SK-N-MC (cell line): ENCODE data around the gene B3GNT8.

Experiments used
- DNase-seq: peaks from one replicate; pipeline ENCODE4 v3.0.0-alpha.2; 2011; ENCODE audit warnings: low read depth, low spot score
- H3K27ac ChIP-seq: fragments of 200-600 bp; sonication (generic); 2 replicates; pipeline ENCODE4 v1.5.1; 2016; ENCODE audit warnings: mixed run types
- H3K36me3 ChIP-seq: fragments of 200-600 bp; sonication (generic); 2 replicates; pipeline ENCODE4 v1.6.1; 2017; ENCODE audit warnings: antibody characterized with exemption, low read length, mixed read lengths; ENCODE audit not compliant: insufficient read depth
- H3K4me3 ChIP-seq: fragments of 200-600 bp; sonication (generic); 2 replicates; pipeline ENCODE4 v1.5.1; 2016
- H3K9ac ChIP-seq: fragments of 200-600 bp; sonication (generic); 2 replicates; pipeline ENCODE4 v1.8.0; 2017; ENCODE audit warnings: mixed run types, mixed read lengths; ENCODE audit not compliant: insufficient read length
- H3K9me3 ChIP-seq: fragments of 200-600 bp; sonication (generic); 2 replicates; pipeline ENCODE4 v1.6.1; 2017; ENCODE audit warnings: low read depth, mild to moderate bottlenecking, antibody characterized with exemption, low read length, moderate library complexity, mixed read lengths
- EZH2 ChIP-seq: fragments of 200-600 bp; sonication (generic); IDR thresholded peaks from one replicate; pipeline ENCODE4 v1.6.1; 2017; ENCODE audit warnings: antibody characterized with exemption
- FOXP2 ChIP-seq: optimal IDR thresholded peaks from 2 replicates; pipeline ENCODE3; 2011; ENCODE audit warnings: mild to moderate bottlenecking, moderate library complexity; ENCODE audit not compliant: insufficient read depth; ENCODE audit errors: extremely low read length, control extremely low read depth
- POLR2AphosphoS5 ChIP-seq: IDR thresholded peaks from 2 replicates; pipeline ENCODE4 v1.6.1; 2012; ENCODE audit warnings: mild to moderate bottlenecking, low read depth, low read length, borderline replicate concordance

Gene B3GNT8

DNA sequence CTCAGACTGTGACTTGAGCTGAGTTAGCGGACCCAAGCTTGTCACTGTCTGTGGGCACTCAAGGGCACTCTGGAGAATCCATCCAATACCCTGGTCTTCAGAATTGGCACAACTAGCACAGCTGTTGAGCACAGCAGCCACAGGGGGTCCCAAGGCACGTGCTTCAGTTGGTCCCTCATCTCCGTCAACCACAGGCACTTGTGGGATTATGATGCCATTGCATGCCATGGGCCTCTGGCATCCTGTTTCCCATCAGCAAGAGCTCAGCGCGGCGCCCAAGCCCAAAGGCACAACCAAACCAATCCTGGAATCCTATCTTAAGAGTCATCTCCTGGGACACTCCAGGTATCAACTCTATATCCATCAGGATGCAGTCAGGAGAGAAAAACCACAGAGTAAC, 3.7 kb upstream of the B3GNT8 start:
- TF ChIP-seq FOXP2: no peak
- TF ChIP-seq EZH2: no peak
- TF ChIP-seq POLR2AphosphoS5: no peak
- H3K4me3 ChIP-seq: no peak overlapping the region
- H3K36me3 ChIP-seq: peaks cover 25% of the 10 kb centered on the region; the same call in 1 of the 2 replicates
- H3K9ac ChIP-seq: no peak overlapping the region
- no peak for DNase-seq
- H3K27ac ChIP-seq: 0 out of 2 replicates have a peak overlapping the region, but pooled peaks have one; percentile 42
- H3K9me3 ChIP-seq: no peaks in the 10 kb centered on the region

DNA sequence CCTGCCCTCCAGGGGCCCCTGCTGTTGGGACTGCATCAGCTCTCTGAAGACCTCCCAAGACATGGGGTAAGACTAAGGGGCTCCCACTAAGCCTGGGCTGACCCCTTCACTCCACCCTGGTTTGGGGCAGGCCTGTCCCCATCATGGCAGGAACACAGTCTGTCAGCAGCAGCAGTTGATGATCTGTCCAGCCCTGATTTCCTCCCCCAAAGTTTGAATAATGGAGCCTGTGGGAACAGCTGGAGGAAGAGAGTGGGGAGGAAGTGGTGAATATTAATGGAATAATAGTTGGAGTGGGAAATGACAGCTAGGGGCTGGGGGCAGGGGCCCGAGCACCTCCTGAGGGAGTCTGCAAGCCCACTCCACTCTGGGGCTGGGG, 1.3 kb upstream of the B3GNT8 start:
- peak overlapping the region; percentile 49 for H3K4me3 ChIP-seq
- no peaks in the 10 kb centered on the region for H3K9me3 ChIP-seq
- H3K36me3 ChIP-seq: peaks cover 25% of the 10 kb centered on the region; the same call in 1 of the 2 replicates
- peak overlapping the region; percentile 15; the same call in 1 of the 2 replicates for H3K27ac ChIP-seq
- no peak overlapping the region for H3K9ac ChIP-seq
- TF ChIP-seq EZH2 (no peak), POLR2AphosphoS5 (no peak), FOXP2 (no peak)
- no peak for DNase-seq

DNA sequence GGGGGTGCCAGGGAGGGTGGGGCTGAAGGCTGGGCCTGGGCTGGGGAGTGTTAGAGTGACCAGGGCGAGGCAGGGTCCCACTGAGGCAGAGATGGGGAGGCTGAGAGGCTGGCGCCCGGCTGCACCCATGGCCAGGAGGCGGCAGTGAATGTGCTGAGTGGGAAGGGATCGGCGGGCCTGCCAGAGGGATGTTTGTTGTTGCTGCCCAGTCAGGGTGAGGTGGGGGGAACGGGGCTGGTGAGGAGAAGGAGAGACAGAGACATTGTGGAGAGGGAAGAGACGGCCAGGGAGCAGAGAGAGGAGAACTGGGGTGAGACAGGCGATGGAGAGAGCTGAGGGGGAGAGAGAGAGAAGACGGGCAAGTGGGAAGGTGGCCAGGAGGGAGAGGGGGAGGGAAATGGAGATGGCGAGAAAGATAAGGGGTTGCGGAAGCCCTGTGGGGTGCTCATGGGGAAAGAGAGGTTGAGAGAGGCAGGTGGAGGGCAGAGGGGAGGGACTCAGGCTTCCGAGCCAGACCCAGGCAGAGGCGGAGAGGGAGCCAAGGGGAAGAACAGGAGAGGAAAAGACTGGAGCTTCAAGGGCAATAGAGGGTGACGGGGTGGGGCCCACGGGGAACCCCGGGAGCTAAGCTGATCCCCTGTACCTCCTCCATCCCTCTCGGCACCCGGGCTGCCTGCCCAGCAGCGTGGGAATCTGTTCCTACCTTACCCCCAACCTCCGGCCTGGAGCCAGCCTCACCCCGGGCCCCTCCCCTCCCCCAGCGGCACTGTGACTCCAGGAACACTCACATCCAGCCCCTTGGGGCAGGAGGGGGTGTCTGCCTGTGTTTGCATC, 690 bp upstream of the B3GNT8 start:
- no peak for DNase-seq
- Histone ChIP-seq H3K4me3 (peak overlapping the region; percentile 49), H3K27ac (0 out of 2 replicates have a peak overlapping the region, but pooled peaks have one; percentile 15), H3K9me3 (no peaks in the 10 kb centered on the region), H3K9ac (no peak overlapping the region), H3K36me3 (peaks cover 19% of the 10 kb centered on the region; the same call in 1 of the 2 replicates)
- TF ChIP-seq POLR2AphosphoS5: no peak
- no peak for TF ChIP-seq EZH2

DNA sequence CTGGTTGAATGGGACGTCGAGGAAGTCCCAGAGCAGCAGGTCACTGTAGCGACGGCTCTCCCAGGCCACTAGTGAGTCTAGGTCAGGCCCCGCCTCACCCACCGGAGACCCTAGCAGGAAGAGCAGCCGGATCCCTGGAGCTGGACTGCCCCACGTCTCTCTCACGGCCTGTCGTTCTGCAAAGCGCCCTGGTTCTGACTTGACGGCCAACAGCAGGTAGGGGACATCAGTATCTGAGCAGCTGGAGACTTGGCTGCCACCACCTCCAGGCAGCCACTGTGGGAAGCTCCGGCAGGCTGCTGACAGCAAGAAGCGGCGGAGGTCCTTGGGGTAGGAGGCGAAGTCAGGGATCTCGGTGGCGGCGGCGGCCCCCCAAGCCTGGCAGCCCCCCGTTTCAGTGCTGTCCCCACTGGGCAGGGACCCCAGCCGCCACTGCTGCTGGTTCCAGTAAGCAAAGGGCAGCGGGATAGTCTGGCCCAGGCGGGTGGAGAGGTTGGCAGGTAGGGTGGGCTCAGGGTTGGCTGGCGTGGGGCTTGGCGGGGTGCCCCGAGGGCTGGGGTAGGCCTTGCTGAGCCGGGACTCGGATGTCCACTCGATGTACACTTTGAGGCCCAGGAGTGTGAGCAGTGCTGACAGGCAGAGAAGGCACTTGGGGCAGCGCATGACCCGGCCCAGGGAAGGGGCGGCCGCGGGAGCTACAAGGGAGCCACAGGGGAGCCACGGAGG, 895 bp downstream of the B3GNT8 start:
- no peaks in the 10 kb centered on the region for H3K9me3 ChIP-seq
- no peak overlapping the region for H3K9ac ChIP-seq
- TF ChIP-seq FOXP2 (no peak), EZH2 (no peak), POLR2AphosphoS5 (no peak)
- no peak overlapping the region for H3K4me3 ChIP-seq
- no peak for DNase-seq
- no peak overlapping the region for H3K27ac ChIP-seq
- H3K36me3 ChIP-seq: peaks cover 5% of the 10 kb centered on the region; the same call in 1 of the 2 replicates

DNA sequence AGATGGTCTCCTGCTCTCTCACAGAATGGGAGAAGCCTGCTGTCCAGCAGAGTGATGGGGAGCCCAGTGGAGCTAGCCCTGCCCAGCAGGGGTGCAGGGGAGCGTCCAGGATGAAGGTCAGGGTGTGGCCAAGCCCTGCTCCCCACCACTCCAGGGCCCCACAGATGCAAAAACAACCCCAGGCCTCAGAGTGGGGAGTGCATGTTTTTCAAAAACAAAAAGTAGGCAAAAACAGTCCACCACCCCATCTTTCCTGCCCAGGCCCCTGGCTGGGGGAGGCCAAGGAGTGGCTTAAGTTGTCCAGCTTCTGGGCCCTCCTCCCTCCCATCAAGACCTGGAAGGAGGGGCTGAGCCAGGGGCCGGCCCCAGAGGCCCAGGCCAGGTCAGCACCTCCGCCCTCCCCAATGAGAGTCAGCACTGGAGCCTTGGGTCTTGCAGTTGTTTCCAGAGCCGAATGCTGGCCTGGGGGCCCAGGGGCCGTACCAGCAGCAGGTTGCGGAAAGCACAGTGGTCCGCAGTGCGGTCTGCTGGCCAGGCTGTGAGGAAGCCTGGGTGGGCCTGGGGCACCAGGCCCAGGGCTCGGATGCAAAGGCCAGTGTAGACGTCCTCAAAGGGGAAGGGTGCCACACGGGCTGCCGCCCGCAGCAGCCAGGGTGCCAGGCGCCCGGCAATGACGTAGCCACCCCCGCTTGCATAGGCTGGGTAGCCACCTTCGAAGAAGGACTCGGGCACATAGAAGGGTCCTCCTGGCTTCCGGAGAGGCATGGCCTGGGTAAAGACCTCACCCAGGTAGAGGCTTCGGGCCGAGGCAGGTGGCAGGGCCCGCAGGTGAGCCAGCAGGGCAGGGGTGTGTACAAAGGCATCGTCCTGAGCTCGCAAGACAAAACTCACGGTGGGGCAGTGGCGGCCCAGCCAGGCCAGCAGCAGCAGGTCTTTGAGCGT, 1.7 kb downstream of the B3GNT8 start:
- Histone ChIP-seq H3K4me3 (no peak overlapping the region), H3K36me3 (no peaks in the 10 kb centered on the region), H3K27ac (no peak overlapping the region), H3K9me3 (no peaks in the 10 kb centered on the region), H3K9ac (no peak overlapping the region)
- TF ChIP-seq FOXP2 (no peak), EZH2 (no peak), POLR2AphosphoS5 (no peak)
- no peak for DNase-seq

DNA sequence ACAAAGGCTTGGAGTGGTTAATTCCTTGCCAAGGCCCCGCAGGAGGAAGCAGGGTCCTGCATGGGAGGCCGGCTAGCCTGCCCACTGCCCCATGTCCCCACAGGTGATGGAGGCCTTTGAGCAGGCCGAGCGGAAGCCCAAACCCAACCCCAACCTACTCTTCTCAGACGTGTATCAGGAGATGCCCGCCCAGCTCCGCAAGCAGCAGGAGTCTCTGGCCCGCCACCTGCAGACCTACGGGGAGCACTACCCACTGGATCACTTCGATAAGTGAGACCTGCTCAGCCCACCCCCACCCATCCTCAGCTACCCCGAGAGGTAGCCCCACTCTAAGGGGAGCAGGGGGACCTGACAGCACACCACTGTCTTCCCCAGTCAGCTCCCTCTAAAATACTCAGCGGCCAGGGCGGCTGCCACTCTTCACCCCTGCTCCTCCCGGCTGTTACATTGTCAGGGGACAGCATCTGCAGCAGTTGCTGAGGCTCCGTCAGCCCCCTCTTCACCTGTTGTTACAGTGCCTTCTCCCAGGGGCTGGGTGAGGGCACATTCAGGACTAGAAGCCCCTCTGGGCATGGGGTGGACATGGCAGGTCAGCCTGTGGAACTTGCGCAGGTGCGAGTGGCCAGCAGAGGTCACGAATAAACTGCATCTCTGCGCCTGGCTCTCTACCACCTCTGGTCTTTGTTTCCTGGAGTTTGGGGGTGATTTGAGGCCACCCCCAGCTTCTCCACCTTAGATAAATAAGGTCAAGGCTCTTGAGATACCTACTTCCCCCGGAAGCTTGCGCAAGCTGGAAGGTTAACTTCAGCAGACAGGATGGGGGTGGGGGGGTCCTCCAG, 2.6 kb downstream of the B3GNT8 start:
- H3K9me3 ChIP-seq: no peaks in the 10 kb centered on the region
- H3K4me3 ChIP-seq: no peak overlapping the region
- no peak overlapping the region for H3K27ac ChIP-seq
- DNase-seq: no peak
- no peak overlapping the region for H3K9ac ChIP-seq
- TF ChIP-seq POLR2AphosphoS5 (no peak), FOXP2 (no peak), EZH2 (no peak)
- H3K36me3 ChIP-seq: no peaks in the 10 kb centered on the region; the same call in 1 of the 2 replicates

DNA sequence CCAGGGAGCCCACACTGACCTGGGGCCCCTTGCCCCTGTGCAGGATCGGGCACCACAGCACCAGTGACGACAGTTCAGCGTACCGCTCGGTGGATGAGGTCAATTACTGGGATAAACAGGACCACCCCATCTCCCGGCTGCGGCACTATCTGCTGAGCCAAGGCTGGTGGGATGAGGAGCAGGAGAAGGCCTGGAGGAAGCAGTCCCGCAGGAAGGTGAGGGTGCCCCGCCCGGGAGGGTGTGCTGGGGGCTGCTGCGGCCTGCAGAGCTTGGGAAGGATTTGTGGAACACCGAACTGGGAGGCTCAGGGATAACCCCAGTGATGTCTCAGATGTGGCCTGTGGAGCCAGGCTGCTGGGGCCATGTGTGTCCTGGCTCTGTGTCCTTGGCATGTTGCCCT, 4.2 kb downstream of the B3GNT8 start:
- TF ChIP-seq EZH2 (no peak), POLR2AphosphoS5 (no peak), FOXP2 (no peak)
- H3K4me3 ChIP-seq: no peak overlapping the region
- no peaks in the 10 kb centered on the region; the same call in 1 of the 2 replicates for H3K36me3 ChIP-seq
- no peak for DNase-seq
- no peak overlapping the region for H3K9ac ChIP-seq
- H3K9me3 ChIP-seq: no peaks in the 10 kb centered on the region
- no peak overlapping the region for H3K27ac ChIP-seq
